Epithelial cell of proximal tubule (primary cell): ENCODE measurements around the gene SERPINB10. TPM values are rescaled to one million over a fixed set of nuclear protein-coding genes. Genes with fewer than 3 reads are reported as not detected.

Experiments
- DNase-seq: peaks from one replicate; pipeline ENCODE4 v3.0.0-alpha.2; 2011; ENCODE audit warnings: low read depth
- H3K4me3 ChIP-seq: 2 replicates; pipeline ENCODE4 v1.5.1; 2011; ENCODE audit warnings: low read depth, mild to moderate bottlenecking, low read length
- CTCF ChIP-seq: conservative IDR thresholded peaks from 2 replicates; pipeline ENCODE4 v1.5.1; 2012; ENCODE audit warnings: low read depth, mild to moderate bottlenecking, low read length
- total RNA-seq: library from RNA; depleted of rRNA; stranded (reverse); fragments of >200 nt; gene quantifications from 2 replicates; pipeline ENCODE4 v1.2.3, GENCODE V29; 2015

Gene SERPINB10
- total RNA-seq, 1 donor from 2014 or later, result 0.98 TPM

GRCh38 chr18:63947051-63947790, 39.5 kb downstream of the SERPINB10 start:
- no peak for DNase-seq
- no peak overlapping the region for H3K4me3 ChIP-seq
- TF ChIP-seq CTCF, result no peak

DNA sequence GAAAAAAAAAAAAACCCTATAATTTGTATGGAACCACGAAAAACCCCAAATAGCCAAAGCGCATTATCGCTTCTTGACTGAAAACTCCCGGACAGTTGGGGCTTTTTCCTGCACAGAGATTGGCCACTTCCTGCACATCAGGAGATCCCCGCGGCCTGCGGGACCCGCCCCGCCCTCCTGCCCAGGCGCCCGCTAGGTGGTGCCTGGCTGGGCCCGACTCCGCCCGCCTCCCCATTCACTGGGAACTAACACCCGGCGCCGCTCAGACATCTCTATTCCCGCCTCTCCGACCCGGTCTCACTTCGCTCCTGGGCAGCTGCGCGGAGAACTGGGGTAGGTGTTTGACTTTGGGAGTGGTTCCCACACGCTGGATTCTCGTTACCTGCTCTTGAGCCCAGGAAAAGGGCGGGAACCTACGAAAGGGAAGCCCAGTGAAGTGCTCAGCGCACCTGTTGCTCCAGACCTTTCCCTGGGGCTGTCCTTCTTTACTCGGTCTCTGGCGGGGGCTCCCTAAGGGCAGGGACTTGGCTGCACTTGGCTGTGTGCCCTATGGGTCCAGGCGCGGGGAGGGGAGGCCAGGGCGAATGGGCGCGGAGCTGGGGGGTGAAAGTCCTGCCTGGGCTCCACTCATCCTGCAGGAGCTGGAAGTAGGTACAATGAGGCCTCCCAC, 41.4 kb downstream of the SERPINB10 start, which contains the start of gene HMSD:
HMSD (plus strand) TSS at position 234 of the 670 bp plus-strand sequence. CDS start 4,155 bp downstream, outside the sequence.
- peak; percentile 53 for TF ChIP-seq CTCF
- H3K4me3 ChIP-seq, result peak within 1 kb of the TSS; percentile 53
- DNase-seq, result no peak

DNA sequence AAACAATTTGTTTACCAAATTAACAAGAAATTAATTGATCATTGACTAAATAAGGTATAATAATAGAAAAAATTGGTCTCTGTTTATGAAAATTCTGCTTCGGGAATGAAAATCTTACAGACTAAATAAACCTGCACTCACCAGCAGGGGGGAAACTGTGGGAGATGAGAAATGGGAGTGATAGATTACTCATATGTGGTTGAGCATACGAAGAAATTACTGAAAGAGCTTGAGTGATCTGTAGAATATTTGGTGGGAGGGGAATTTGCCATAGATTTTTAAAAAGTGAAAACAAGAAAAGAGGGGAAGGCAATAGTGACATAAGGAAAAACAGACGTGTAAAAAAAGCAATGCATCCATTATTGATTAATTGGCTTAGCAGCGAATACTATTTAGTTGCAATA, 43.5 kb downstream of the SERPINB10 start:
- no peak overlapping the region for H3K4me3 ChIP-seq
- no peak for DNase-seq
- peak; percentile 40 for TF ChIP-seq CTCF

DNA sequence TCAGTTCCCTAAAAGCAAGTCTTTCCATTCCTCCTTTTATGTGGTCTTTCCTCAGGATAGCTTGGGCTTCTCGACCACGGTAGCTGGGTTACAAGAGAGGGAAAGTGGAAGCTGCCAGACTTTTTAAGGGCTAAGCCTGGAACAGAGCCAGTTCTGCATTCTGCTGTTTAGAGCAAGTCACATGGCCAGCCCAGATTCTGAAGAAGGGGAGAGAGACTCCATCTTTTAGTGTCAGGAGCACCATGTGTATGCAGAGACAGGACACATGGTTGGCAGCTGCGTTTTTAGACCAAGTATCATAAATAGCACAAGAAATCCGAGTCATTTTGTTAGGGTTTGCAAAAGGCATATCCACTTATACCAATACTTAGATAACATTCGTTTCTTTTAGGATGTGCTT, 46.1 kb downstream of the SERPINB10 start:
- no peak for DNase-seq
- no peak overlapping the region for H3K4me3 ChIP-seq
- no peak for TF ChIP-seq CTCF

GRCh38 chr18:63956755-63957154, 49.0 kb downstream of the SERPINB10 start:
- no peak for TF ChIP-seq CTCF
- DNase-seq, result no peak

GRCh38 chr18:63960891-63961290, 53.1 kb downstream of the SERPINB10 start:
- no peak for TF ChIP-seq CTCF
- H3K4me3 ChIP-seq, result no peak overlapping the region
- no peak for DNase-seq

More at GRCh38 chr18:63956755-63957154, 49.0 kb downstream of the SERPINB10 start:
- no peak overlapping the region for H3K4me3 ChIP-seq
